Lung (tissue), 12 donors: Measurements from ENCODE around the gene MAP3K19. TPM values are rescaled to one million over a fixed set of nuclear protein-coding genes. Genes with fewer than 3 reads are reported as not detected.

ENCODE experiments used
- ATAC-seq: fragments of 200-7000 bp; cut with Tn5 transposase; one replicate; pipeline ENCODE4 v1.9.1; 2020; ENCODE audit warnings: moderate number of reproducible peaks; ENCODE audit not compliant: insufficient read depth, low FRiP score
- DNase-seq, 3 donors: peaks; one replicate each; pipeline ENCODE4 v3.0.0-alpha.2; 2013 to 2017
- H3K27ac ChIP-seq, 2 donors: one replicate each; pipeline ENCODE4 v1.5.1; 2013; ENCODE audit warnings: mild to moderate bottlenecking in 2 of 2, moderate library complexity in 2 of 2, control low read depth in 1 of 2, inconsistent platforms in 1 of 2, low read depth in 1 of 2, low read length in 1 of 2
- H3K27me3 ChIP-seq, 3 donors: one replicate each; pipeline ENCODE4 v1.5.1; 2013; ENCODE audit warnings: low read length in 2 of 3; ENCODE audit not compliant: control insufficient read depth in 3 of 3, insufficient read depth in 3 of 3
- H3K36me3 ChIP-seq, 4 donors: one replicate each; pipeline ENCODE4 v1.5.1; 2013; ENCODE audit warnings: low read length in 4 of 4, mild to moderate bottlenecking in 1 of 4, moderate library complexity in 1 of 4; ENCODE audit not compliant: control insufficient read depth in 4 of 4, insufficient read depth in 4 of 4
- H3K4me1 ChIP-seq, 5 donors: one replicate each; pipeline ENCODE4 v1.5.1; 2013; ENCODE audit warnings: low read length in 5 of 5, mild to moderate bottlenecking in 2 of 5, moderate library complexity in 1 of 5; ENCODE audit not compliant: control insufficient read depth in 5 of 5, insufficient read depth in 5 of 5
- H3K4me3 ChIP-seq: one replicate; pipeline ENCODE4 v1.5.1; 2013; ENCODE audit warnings: mild to moderate bottlenecking, control low read depth, moderate library complexity
- H3K9ac ChIP-seq, 2 donors: one replicate each; pipeline ENCODE4 v1.5.1; 2013; ENCODE audit warnings: low read length in 2 of 2, control low read depth in 1 of 2; ENCODE audit not compliant: insufficient read depth in 1 of 2
- H3K9me3 ChIP-seq, 4 donors: one replicate each; pipeline ENCODE4 v1.5.1; 2013; ENCODE audit warnings: low read length in 3 of 4, mild to moderate bottlenecking in 1 of 4, moderate library complexity in 1 of 4; ENCODE audit not compliant: control insufficient read depth in 4 of 4, insufficient read depth in 3 of 4
- WGBS, 2 donors: extraction: QIAGEN DNeasy Blood & Tissue Kit; methylation state at CpG; one replicate each; pipeline ENCODE4 v1.1.7; 2013; 5-methylcytosine and 5-hydroxymethylcytosine counted together
- polyA plus RNA-seq, 2 donors: library from polyadenylated mRNA; stranded (reverse); fragments of 200-250 nt; gene quantifications; one replicate each; pipeline ENCODE4 v1.2.1, GENCODE V29; 2013
- total RNA-seq, 2 donors: library from RNA; depleted of rRNA in 1 of 2; stranded (reverse); fragments of >200 nt in 1 of 2; gene quantifications; one replicate each; pipeline ENCODE4 v1.2.1, GENCODE V29; 2014 to 2021
- TF ChIP-seq, protein P1 (sequence below): IDR thresholded peaks from 2 replicates; pipeline ENCODE4 v1.5.1; 2012; ENCODE audit warnings: mild to moderate bottlenecking; ENCODE audit errors: control extremely low read depth, extremely low read depth
- donor health status: control.
- donor health status: control.
- donor health status: Bipolar disorder and iron deficiency.
- donor health status: healthy.
- donor health status: DM: yes; HTN: yes; CAD: no.

Gene MAP3K19
- total and polyA plus RNA-seq, 4 donors, result 1.9 to 21.1 (median 6.9) TPM

DNA sequence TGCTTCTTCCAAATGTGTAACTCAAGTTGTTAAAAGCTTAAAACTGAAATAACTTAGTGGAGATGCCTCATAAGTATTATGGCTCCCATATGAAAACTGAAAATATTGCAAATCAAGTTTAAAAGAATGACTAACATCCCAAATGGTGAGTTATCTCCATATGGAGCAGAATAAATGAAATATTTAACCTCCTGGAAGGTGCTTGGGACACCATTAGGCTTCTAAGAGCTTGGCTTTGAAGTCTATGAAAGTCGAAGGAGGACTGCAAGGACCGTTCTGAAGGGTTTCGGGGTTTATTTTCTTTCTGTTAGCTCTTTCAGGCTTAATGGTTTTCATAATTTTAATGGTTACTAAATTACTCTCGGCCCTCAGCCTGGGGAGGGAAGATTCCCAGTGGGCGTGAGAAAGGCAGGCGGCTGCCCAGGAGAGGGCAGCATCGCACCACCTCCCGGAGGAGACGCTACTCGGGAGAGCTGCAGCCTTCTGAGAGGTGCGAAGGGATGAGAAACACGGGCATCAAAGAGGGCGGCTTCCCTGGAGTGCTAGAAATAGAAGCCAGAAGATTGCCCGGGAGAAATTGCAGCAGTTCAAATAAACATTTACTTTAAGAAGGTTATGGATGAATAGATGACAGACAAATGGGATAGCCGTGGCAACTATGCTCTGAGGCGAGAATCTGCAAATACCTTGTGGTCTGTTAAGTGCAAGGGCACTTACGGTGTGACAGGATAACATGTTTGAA, 43.1 kb downstream of the MAP3K19 start:
- DNase-seq (peak; percentile 78 to 81 (median 78)), ATAC-seq (peak; percentile 90)
- Histone ChIP-seq H3K4me1 (peaks cover 0 to 19% (median 0%) of the 10 kb centered on the region in 5 donors), H3K27me3 (peaks cover 0 to 13% (median 0%) of the 10 kb centered on the region in 3 donors), H3K4me3 (no peak overlapping the region), H3K27ac (no peak overlapping the region), H3K9me3 (no peaks in the 10 kb centered on the region), H3K9ac (peak overlapping the region in 1 of 2 donors; percentile 28), H3K36me3 (no peaks in the 10 kb centered on the region)
- TF ChIP-seq, protein P1, sequence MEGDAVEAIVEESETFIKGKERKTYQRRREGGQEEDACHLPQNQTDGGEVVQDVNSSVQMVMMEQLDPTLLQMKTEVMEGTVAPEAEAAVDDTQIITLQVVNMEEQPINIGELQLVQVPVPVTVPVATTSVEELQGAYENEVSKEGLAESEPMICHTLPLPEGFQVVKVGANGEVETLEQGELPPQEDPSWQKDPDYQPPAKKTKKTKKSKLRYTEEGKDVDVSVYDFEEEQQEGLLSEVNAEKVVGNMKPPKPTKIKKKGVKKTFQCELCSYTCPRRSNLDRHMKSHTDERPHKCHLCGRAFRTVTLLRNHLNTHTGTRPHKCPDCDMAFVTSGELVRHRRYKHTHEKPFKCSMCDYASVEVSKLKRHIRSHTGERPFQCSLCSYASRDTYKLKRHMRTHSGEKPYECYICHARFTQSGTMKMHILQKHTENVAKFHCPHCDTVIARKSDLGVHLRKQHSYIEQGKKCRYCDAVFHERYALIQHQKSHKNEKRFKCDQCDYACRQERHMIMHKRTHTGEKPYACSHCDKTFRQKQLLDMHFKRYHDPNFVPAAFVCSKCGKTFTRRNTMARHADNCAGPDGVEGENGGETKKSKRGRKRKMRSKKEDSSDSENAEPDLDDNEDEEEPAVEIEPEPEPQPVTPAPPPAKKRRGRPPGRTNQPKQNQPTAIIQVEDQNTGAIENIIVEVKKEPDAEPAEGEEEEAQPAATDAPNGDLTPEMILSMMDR, result peak; percentile 82
- WGBS, 2 donors, result 7 to 10% methylated on average over 17 of the region's 17 CpGs

DNA sequence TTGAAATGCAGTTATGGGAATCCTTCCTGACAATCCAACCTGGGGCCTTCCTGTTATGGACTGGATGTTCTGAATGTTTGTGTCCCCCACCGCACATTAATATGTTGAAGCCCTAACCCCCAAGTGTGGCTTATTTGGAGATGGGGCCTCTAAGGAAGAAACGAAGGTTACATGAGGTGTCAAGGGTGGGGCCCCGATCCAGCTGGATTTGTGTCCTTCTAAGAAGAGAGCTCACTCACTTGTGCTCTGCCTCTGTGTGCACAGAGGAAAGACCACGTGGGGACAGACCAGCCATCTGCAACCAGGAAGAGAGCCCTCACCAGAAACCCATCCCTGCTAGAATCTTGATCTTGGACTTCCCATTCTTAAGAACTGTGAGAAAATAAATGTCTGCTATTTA, 44.4 kb downstream of the MAP3K19 start:
- H3K9ac ChIP-seq, result no peak overlapping the region
- TF ChIP-seq, protein P1, result no peak
- no peak overlapping the region for H3K27ac ChIP-seq
- H3K27me3 ChIP-seq, result peaks cover 0 to 13% (median 0%) of the 10 kb centered on the region in 3 donors
- no peak overlapping the region for H3K4me3 ChIP-seq
- H3K9me3 ChIP-seq, result no peaks in the 10 kb centered on the region
- 84 to 85% methylated on average over 4 of the region's 4 CpGs for WGBS, 2 donors
- peaks cover 0 to 22% (median 0%) of the 10 kb centered on the region in 5 donors for H3K4me1 ChIP-seq
- DNase-seq (no peak), ATAC-seq (no peak)
- no peaks in the 10 kb centered on the region for H3K36me3 ChIP-seq

- H3K4me3 ChIP-seq, result no peak overlapping the region
- no peaks in the 10 kb centered on the region for H3K36me3 ChIP-seq
- H3K9me3 ChIP-seq, result no peaks in the 10 kb centered on the region
- TF ChIP-seq, protein P1, result no peak
- ATAC-seq (no peak), DNase-seq (peak; percentile 15 to 77 (median 69))
- no peak overlapping the region for H3K9ac ChIP-seq
- WGBS, 2 donors, result 73 to 78% methylated on average over 2 of the region's 2 CpGs
- no peak overlapping the region for H3K27ac ChIP-seq
- H3K4me1 ChIP-seq, result peaks cover 0 to 19% (median 0%) of the 10 kb centered on the region in 5 donors
- peaks cover 0 to 1% (median 0%) of the 10 kb centered on the region in 3 donors for H3K27me3 ChIP-seq
These were observed 47.7 kb downstream of the MAP3K19 start for GRCh38 chr2:134999521-134999920.
